ENCODE measurements around the gene SLC39A1. TPM values are rescaled to one million over a fixed set of nuclear protein-coding genes. Genes with fewer than 3 reads are reported as not detected.

Gene SLC39A1
- total RNA-seq, 1 donor from 2014 or later = 107 TPM

Other genes with a start within 250 kb of the SLC39A1 start
- 23.2 and 30.3 TPM in 2 replicates for gene INTS3, start 235.5 kb downstream of the SLC39A1 start, total RNA-seq
- 5.1 and 6.5 TPM in 2 replicates for gene SLC27A3, start 188.1 kb downstream of the SLC39A1 start, total RNA-seq
- gene GATAD2B, start 40.6 kb downstream of the SLC39A1 start, total RNA-seq = 6.8 and 10.3 TPM in 2 replicates
- 19.1 and 42.5 TPM in 2 replicates for gene DENND4B, start 16.8 kb downstream of the SLC39A1 start, total RNA-seq
- gene CRTC2, start 4.9 kb downstream of the SLC39A1 start, total RNA-seq = 20.2 and 24.6 TPM in 2 replicates
- 10.7 and 15.3 TPM in 2 replicates for gene CREB3L4, start 4.4 kb upstream of the SLC39A1 start, total RNA-seq
- 170 and 314 TPM in 2 replicates for gene JTB, start 14.1 kb upstream of the SLC39A1 start, total RNA-seq
- gene RAB13, start 22.8 kb upstream of the SLC39A1 start, total RNA-seq = 30.5 and 41.9 TPM in 2 replicates
- gene RPS27, start 27.2 kb upstream of the SLC39A1 start, total RNA-seq = 1,876 and 2,488 TPM in 2 replicates
- not detected in 2 replicates for gene NUP210L, start 191.5 kb upstream of the SLC39A1 start, total RNA-seq
- 569 and 700 TPM in 2 replicates for gene TPM3, start 228.6 kb upstream of the SLC39A1 start, total RNA-seq
- not detected in 2 replicates for gene CFAP141, start 242.8 kb upstream of the SLC39A1 start, total RNA-seq

All from epithelial cell of proximal tubule (primary cell).